HEK293 (cell line): ENCODE data around the gene PER1.

ENCODE experiments used
- KLF1 ChIP-seq: fragments of 450-650 bp; formaldehyde crosslinking; IDR thresholded peaks from 2 replicates; pipeline ENCODE4 v1.5.1; 2016; ENCODE audit warnings: missing biosample characterization, missing genetic modification characterization
- SALL2 ChIP-seq: fragments of 450-650 bp; formaldehyde crosslinking; IDR thresholded peaks from 2 replicates; pipeline ENCODE4 v1.5.0; 2017; ENCODE audit warnings: missing biosample characterization, mild to moderate bottlenecking, missing genetic modification characterization, borderline replicate concordance
- TRIM28 ChIP-seq: IDR thresholded peaks from 2 replicates; pipeline ENCODE4 v1.6.1; 2011; ENCODE audit warnings: low read length, control low read depth, borderline replicate concordance
- YY1 ChIP-seq: fragments of 450-650 bp; formaldehyde crosslinking; IDR thresholded peaks from 2 replicates; pipeline ENCODE4 v1.5.1; 2018; ENCODE audit warnings: missing biosample characterization, missing genetic modification characterization
- ZBTB17 ChIP-seq: fragments of 450-650 bp; formaldehyde crosslinking; IDR thresholded peaks from 2 replicates; pipeline ENCODE4 v1.5.1; 2016; ENCODE audit warnings: missing biosample characterization, missing genetic modification characterization
- ZNF184 ChIP-seq: fragments of 450-650 bp; IDR thresholded peaks from 2 replicates; pipeline ENCODE4 v1.5.1; 2018; ENCODE audit warnings: missing biosample characterization, mild to moderate bottlenecking, missing genetic modification characterization
- ZNF292 ChIP-seq: fragments of 450-650 bp; formaldehyde crosslinking; IDR thresholded peaks from 2 replicates; pipeline ENCODE4 v1.5.1; 2016; ENCODE audit warnings: low read depth, missing biosample characterization, missing genetic modification characterization, borderline replicate concordance
- ZNF324 ChIP-seq: fragments of 450-650 bp; formaldehyde crosslinking; IDR thresholded peaks from 2 replicates; pipeline ENCODE4 v1.5.1; 2016; ENCODE audit warnings: missing biosample characterization, missing genetic modification characterization
- ZNF354C ChIP-seq: fragments of 450-650 bp; formaldehyde crosslinking; IDR thresholded peaks from 2 replicates; pipeline ENCODE4 v1.5.1; 2016; ENCODE audit warnings: missing biosample characterization, missing genetic modification characterization, low read depth, borderline replicate concordance
- ZNF416 ChIP-seq: fragments of 450-650 bp; formaldehyde crosslinking; IDR thresholded peaks from 2 replicates; pipeline ENCODE4 v1.5.1; 2016; ENCODE audit warnings: missing biosample characterization, missing genetic modification characterization
- ZNF544 ChIP-seq: fragments of 450-650 bp; formaldehyde crosslinking; IDR thresholded peaks from 2 replicates; pipeline ENCODE4 v1.5.0; 2017; ENCODE audit warnings: missing biosample characterization, missing genetic modification characterization
- ZNF558 ChIP-seq: fragments of 450-650 bp; formaldehyde crosslinking; IDR thresholded peaks from 2 replicates; pipeline ENCODE4 v1.5.1; 2016; ENCODE audit warnings: missing biosample characterization, missing genetic modification characterization
- TF ChIP-seq, protein P1 (sequence below): fragments of 450-650 bp; formaldehyde crosslinking; IDR thresholded peaks from 2 replicates; pipeline ENCODE4 v1.5.1; 2016; ENCODE audit warnings: missing biosample characterization, missing genetic modification characterization
- TF ChIP-seq, protein P2 (sequence below): fragments of 450-650 bp; formaldehyde crosslinking; IDR thresholded peaks from 2 replicates; pipeline ENCODE4 v1.5.1; 2016; ENCODE audit warnings: missing biosample characterization, missing genetic modification characterization
- TF ChIP-seq, protein P3 (sequence below): fragments of 450-650 bp; formaldehyde crosslinking; IDR thresholded peaks from 2 replicates; pipeline ENCODE4 v1.5.1; 2017; ENCODE audit warnings: missing biosample characterization, missing genetic modification characterization
- TF ChIP-seq, protein P4 (sequence below): fragments of 450-650 bp; formaldehyde crosslinking; IDR thresholded peaks from 2 replicates; pipeline ENCODE4 v1.5.1; 2016; ENCODE audit warnings: missing biosample characterization, missing genetic modification characterization, borderline replicate concordance
- TF ChIP-seq, protein P5 (sequence below): IDR thresholded peaks from 2 replicates; pipeline ENCODE4 v1.6.1; 2011; ENCODE audit warnings: mild to moderate bottlenecking, low read depth, low read length, borderline replicate concordance
- TF ChIP-seq, protein P6 (sequence below): fragments of 450-650 bp; formaldehyde crosslinking; IDR thresholded peaks from 2 replicates; pipeline ENCODE4 v1.5.1; 2016; ENCODE audit warnings: missing biosample characterization, missing genetic modification characterization
- TF ChIP-seq, protein P7 (sequence below): fragments of 450-650 bp; formaldehyde crosslinking; IDR thresholded peaks from 2 replicates; pipeline ENCODE4 v1.5.1; 2016; ENCODE audit warnings: missing biosample characterization, missing genetic modification characterization
- TF ChIP-seq, protein P8 (sequence below): fragments of 450-650 bp; formaldehyde crosslinking; IDR thresholded peaks from 2 replicates; pipeline ENCODE4 v1.5.1; 2016; ENCODE audit warnings: missing biosample characterization, missing genetic modification characterization

PER1 gene

DNA sequence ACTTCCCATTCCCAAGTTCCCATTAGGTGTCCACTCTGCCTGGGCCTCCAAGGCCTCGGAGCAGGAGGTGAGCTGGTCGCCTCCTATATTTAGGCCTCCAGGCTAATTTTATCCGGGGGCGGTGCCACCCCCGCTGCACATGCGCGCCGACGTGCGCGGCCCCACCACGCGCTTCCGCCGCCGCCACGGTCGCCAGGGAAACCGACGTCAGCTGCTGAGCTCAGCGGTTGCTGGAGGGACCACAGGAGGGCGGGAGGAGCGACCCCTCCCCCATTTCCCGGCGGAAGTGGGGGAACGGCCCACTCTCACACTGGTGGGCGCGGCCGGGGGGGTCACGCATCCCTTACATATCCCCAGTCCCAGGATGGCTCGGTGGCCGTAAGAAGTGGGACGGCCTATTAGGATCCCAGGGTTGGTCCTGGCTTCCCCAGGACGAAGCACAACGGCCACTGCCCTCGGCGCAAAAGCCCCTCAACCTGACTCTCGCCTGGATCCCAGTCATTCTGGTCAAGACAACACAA, 1.0 kb downstream of the PER1 start (continued):
- TF ChIP-seq, protein P1, sequence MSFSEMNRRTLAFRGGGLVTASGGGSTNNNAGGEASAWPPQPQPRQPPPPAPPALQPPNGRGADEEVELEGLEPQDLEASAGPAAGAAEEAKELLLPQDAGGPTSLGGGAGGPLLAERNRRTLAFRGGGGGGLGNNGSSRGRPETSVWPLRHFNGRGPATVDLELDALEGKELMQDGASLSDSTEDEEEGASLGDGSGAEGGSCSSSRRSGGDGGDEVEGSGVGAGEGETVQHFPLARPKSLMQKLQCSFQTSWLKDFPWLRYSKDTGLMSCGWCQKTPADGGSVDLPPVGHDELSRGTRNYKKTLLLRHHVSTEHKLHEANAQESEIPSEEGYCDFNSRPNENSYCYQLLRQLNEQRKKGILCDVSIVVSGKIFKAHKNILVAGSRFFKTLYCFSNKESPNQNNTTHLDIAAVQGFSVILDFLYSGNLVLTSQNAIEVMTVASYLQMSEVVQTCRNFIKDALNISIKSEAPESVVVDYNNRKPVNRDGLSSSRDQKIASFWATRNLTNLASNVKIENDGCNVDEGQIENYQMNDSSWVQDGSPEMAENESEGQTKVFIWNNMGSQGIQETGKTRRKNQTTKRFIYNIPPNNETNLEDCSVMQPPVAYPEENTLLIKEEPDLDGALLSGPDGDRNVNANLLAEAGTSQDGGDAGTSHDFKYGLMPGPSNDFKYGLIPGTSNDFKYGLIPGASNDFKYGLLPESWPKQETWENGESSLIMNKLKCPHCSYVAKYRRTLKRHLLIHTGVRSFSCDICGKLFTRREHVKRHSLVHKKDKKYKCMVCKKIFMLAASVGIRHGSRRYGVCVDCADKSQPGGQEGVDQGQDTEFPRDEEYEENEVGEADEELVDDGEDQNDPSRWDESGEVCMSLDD (tag by site-specific recombination) = peak; percentile 51
- TF ChIP-seq ZNF354C (tag by site-specific recombination) = no peak
- TF ChIP-seq, protein P2, sequence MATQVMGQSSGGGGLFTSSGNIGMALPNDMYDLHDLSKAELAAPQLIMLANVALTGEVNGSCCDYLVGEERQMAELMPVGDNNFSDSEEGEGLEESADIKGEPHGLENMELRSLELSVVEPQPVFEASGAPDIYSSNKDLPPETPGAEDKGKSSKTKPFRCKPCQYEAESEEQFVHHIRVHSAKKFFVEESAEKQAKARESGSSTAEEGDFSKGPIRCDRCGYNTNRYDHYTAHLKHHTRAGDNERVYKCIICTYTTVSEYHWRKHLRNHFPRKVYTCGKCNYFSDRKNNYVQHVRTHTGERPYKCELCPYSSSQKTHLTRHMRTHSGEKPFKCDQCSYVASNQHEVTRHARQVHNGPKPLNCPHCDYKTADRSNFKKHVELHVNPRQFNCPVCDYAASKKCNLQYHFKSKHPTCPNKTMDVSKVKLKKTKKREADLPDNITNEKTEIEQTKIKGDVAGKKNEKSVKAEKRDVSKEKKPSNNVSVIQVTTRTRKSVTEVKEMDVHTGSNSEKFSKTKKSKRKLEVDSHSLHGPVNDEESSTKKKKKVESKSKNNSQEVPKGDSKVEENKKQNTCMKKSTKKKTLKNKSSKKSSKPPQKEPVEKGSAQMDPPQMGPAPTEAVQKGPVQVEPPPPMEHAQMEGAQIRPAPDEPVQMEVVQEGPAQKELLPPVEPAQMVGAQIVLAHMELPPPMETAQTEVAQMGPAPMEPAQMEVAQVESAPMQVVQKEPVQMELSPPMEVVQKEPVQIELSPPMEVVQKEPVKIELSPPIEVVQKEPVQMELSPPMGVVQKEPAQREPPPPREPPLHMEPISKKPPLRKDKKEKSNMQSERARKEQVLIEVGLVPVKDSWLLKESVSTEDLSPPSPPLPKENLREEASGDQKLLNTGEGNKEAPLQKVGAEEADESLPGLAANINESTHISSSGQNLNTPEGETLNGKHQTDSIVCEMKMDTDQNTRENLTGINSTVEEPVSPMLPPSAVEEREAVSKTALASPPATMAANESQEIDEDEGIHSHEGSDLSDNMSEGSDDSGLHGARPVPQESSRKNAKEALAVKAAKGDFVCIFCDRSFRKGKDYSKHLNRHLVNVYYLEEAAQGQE (tag by site-specific recombination) = no peak
- TF ChIP-seq, protein P3, sequence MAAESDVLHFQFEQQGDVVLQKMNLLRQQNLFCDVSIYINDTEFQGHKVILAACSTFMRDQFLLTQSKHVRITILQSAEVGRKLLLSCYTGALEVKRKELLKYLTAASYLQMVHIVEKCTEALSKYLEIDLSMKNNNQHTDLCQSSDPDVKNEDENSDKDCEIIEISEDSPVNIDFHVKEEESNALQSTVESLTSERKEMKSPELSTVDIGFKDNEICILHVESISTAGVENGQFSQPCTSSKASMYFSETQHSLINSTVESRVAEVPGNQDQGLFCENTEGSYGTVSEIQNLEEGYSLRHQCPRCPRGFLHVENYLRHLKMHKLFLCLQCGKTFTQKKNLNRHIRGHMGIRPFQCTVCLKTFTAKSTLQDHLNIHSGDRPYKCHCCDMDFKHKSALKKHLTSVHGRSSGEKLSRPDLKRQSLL = no peak
- no peak for TF ChIP-seq TRIM28
- TF ChIP-seq ZBTB17 (tag by site-specific recombination) = no peak
- TF ChIP-seq, protein P4, sequence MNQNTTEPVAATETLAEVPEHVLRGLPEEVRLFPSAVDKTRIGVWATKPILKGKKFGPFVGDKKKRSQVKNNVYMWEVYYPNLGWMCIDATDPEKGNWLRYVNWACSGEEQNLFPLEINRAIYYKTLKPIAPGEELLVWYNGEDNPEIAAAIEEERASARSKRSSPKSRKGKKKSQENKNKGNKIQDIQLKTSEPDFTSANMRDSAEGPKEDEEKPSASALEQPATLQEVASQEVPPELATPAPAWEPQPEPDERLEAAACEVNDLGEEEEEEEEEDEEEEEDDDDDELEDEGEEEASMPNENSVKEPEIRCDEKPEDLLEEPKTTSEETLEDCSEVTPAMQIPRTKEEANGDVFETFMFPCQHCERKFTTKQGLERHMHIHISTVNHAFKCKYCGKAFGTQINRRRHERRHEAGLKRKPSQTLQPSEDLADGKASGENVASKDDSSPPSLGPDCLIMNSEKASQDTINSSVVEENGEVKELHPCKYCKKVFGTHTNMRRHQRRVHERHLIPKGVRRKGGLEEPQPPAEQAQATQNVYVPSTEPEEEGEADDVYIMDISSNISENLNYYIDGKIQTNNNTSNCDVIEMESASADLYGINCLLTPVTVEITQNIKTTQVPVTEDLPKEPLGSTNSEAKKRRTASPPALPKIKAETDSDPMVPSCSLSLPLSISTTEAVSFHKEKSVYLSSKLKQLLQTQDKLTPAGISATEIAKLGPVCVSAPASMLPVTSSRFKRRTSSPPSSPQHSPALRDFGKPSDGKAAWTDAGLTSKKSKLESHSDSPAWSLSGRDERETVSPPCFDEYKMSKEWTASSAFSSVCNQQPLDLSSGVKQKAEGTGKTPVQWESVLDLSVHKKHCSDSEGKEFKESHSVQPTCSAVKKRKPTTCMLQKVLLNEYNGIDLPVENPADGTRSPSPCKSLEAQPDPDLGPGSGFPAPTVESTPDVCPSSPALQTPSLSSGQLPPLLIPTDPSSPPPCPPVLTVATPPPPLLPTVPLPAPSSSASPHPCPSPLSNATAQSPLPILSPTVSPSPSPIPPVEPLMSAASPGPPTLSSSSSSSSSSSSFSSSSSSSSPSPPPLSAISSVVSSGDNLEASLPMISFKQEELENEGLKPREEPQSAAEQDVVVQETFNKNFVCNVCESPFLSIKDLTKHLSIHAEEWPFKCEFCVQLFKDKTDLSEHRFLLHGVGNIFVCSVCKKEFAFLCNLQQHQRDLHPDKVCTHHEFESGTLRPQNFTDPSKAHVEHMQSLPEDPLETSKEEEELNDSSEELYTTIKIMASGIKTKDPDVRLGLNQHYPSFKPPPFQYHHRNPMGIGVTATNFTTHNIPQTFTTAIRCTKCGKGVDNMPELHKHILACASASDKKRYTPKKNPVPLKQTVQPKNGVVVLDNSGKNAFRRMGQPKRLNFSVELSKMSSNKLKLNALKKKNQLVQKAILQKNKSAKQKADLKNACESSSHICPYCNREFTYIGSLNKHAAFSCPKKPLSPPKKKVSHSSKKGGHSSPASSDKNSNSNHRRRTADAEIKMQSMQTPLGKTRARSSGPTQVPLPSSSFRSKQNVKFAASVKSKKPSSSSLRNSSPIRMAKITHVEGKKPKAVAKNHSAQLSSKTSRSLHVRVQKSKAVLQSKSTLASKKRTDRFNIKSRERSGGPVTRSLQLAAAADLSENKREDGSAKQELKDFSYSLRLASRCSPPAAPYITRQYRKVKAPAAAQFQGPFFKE (tag by site-specific recombination) = no peak
- no peak for TF ChIP-seq ZNF184 (tag by site-specific recombination)
- TF ChIP-seq ZNF292 (tag by site-specific recombination) = no peak
- TF ChIP-seq ZNF544 = no peak
- no peak for TF ChIP-seq YY1 (tag by site-specific recombination)
- TF ChIP-seq, protein P5, sequence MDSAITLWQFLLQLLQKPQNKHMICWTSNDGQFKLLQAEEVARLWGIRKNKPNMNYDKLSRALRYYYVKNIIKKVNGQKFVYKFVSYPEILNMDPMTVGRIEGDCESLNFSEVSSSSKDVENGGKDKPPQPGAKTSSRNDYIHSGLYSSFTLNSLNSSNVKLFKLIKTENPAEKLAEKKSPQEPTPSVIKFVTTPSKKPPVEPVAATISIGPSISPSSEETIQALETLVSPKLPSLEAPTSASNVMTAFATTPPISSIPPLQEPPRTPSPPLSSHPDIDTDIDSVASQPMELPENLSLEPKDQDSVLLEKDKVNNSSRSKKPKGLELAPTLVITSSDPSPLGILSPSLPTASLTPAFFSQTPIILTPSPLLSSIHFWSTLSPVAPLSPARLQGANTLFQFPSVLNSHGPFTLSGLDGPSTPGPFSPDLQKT = peak; percentile 48; the same call in 1 of the 2 replicates
- TF ChIP-seq ZNF558 (tag by site-specific recombination) = no peak
- TF ChIP-seq ZNF416 (tag by site-specific recombination) = no peak
- TF ChIP-seq, protein P6, sequence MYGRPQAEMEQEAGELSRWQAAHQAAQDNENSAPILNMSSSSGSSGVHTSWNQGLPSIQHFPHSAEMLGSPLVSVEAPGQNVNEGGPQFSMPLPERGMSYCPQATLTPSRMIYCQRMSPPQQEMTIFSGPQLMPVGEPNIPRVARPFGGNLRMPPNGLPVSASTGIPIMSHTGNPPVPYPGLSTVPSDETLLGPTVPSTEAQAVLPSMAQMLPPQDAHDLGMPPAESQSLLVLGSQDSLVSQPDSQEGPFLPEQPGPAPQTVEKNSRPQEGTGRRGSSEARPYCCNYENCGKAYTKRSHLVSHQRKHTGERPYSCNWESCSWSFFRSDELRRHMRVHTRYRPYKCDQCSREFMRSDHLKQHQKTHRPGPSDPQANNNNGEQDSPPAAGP (tag by site-specific recombination) = no peak; the same call in 1 of the 2 replicates
- TF ChIP-seq, protein P7, sequence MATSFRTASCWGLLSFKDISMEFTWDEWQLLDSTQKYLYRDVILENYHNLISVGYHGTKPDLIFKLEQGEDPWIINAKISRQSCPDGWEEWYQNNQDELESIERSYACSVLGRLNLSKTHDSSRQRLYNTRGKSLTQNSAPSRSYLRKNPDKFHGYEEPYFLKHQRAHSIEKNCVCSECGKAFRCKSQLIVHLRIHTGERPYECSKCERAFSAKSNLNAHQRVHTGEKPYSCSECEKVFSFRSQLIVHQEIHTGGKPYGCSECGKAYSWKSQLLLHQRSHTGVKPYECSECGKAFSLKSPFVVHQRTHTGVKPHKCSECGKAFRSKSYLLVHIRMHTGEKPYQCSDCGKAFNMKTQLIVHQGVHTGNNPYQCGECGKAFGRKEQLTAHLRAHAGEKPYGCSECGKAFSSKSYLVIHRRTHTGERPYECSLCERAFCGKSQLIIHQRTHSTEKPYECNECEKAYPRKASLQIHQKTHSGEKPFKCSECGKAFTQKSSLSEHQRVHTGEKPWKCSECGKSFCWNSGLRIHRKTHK (tag by site-specific recombination) = no peak
- 0 out of 2 replicates have a peak, but pooled peaks have one; percentile 42 for TF ChIP-seq ZNF324
- peak; percentile 48 for TF ChIP-seq KLF1 (tag by site-specific recombination)
- no peak for TF ChIP-seq SALL2 (tag by site-specific recombination)
- TF ChIP-seq, protein P8, sequence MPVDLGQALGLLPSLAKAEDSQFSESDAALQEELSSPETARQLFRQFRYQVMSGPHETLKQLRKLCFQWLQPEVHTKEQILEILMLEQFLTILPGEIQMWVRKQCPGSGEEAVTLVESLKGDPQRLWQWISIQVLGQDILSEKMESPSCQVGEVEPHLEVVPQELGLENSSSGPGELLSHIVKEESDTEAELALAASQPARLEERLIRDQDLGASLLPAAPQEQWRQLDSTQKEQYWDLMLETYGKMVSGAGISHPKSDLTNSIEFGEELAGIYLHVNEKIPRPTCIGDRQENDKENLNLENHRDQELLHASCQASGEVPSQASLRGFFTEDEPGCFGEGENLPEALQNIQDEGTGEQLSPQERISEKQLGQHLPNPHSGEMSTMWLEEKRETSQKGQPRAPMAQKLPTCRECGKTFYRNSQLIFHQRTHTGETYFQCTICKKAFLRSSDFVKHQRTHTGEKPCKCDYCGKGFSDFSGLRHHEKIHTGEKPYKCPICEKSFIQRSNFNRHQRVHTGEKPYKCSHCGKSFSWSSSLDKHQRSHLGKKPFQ (tag by site-specific recombination) = no peak
